A549 (cell line): Measurements from ENCODE around the gene RNF41.

Source experiments
- TF ChIP-seq, protein P1 (sequence below): fragments of 200-600 bp; sonication (generic); IDR thresholded peaks from 2 replicates; pipeline ENCODE4 v1.6.1; 2016; ENCODE audit warnings: antibody characterized with exemption, mild to moderate bottlenecking, moderate library complexity
- TF ChIP-seq, protein P2 (sequence below): fragments of >200 bp; sonication (Bioruptor Twin); formaldehyde crosslinking; IDR thresholded peaks from 3 replicates; pipeline ENCODE4 v1.5.1; 2016

DNA sequence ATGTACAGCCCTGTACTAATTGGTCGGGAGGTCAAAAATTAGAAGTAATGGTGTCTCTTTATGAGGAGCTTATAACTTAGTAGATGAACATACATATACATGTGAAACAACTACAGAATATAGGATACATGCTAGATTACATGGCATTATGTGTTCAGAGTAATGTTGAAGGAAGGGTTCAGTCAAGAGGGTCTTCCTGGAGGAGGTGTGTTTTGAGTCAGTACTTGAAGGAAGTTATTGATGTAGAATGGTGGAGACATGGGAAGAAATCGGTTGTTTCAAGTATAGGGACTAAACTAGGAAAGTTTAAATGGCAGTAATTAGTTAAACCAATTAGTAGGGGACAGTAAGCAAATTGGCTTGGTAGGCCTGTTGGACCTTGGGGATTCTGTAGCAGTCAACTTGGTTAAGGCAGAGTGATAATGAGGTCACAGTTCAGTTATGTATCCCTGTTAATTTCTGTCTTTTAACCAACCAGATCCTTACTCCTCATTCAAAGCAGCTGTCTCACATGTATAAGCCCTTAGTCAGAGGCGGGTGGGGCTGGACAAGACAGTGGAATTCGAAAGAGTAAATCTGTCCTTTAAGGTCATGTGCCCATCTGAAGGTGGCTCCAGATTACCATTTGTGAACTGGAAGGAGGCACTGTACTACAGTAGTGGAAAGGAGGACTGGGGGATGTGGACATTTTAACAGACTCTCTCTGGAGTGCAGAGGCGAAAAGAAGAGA, 39.9 kb upstream of the RNF41 start:
- TF ChIP-seq, protein P1, sequence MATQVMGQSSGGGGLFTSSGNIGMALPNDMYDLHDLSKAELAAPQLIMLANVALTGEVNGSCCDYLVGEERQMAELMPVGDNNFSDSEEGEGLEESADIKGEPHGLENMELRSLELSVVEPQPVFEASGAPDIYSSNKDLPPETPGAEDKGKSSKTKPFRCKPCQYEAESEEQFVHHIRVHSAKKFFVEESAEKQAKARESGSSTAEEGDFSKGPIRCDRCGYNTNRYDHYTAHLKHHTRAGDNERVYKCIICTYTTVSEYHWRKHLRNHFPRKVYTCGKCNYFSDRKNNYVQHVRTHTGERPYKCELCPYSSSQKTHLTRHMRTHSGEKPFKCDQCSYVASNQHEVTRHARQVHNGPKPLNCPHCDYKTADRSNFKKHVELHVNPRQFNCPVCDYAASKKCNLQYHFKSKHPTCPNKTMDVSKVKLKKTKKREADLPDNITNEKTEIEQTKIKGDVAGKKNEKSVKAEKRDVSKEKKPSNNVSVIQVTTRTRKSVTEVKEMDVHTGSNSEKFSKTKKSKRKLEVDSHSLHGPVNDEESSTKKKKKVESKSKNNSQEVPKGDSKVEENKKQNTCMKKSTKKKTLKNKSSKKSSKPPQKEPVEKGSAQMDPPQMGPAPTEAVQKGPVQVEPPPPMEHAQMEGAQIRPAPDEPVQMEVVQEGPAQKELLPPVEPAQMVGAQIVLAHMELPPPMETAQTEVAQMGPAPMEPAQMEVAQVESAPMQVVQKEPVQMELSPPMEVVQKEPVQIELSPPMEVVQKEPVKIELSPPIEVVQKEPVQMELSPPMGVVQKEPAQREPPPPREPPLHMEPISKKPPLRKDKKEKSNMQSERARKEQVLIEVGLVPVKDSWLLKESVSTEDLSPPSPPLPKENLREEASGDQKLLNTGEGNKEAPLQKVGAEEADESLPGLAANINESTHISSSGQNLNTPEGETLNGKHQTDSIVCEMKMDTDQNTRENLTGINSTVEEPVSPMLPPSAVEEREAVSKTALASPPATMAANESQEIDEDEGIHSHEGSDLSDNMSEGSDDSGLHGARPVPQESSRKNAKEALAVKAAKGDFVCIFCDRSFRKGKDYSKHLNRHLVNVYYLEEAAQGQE: no peak
- TF ChIP-seq, protein P2, sequence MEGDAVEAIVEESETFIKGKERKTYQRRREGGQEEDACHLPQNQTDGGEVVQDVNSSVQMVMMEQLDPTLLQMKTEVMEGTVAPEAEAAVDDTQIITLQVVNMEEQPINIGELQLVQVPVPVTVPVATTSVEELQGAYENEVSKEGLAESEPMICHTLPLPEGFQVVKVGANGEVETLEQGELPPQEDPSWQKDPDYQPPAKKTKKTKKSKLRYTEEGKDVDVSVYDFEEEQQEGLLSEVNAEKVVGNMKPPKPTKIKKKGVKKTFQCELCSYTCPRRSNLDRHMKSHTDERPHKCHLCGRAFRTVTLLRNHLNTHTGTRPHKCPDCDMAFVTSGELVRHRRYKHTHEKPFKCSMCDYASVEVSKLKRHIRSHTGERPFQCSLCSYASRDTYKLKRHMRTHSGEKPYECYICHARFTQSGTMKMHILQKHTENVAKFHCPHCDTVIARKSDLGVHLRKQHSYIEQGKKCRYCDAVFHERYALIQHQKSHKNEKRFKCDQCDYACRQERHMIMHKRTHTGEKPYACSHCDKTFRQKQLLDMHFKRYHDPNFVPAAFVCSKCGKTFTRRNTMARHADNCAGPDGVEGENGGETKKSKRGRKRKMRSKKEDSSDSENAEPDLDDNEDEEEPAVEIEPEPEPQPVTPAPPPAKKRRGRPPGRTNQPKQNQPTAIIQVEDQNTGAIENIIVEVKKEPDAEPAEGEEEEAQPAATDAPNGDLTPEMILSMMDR: no peak
